ENCODE measurements around the gene KCNAB1.
"Not testable (repeated sequence)": the region's sequence is repeated elsewhere in the genome, so short reads cannot be mapped to it uniquely, and the experiment has no call there.

The KCNAB1 gene

GRCh38 chr3:156176629-156177210 lies 56.3 kb downstream of the KCNAB1 start:
- no peak for DNase-seq

GRCh38 chr3:156180077-156180476 lies 59.7 kb downstream of the KCNAB1 start:
- DNase-seq = no peak

- no peak for DNase-seq
These were observed 61.1 kb downstream of the KCNAB1 start for GRCh38 chr3:156181509-156181908.

GRCh38 chr3:156183396-156183795 lies 63.0 kb downstream of the KCNAB1 start:
- DNase-seq = no peak

GRCh38 chr3:156184156-156184555 lies 63.8 kb downstream of the KCNAB1 start:
- no peak for DNase-seq

GRCh38 chr3:156187146-156187769 lies 66.9 kb downstream of the KCNAB1 start:
- DNase-seq = no peak

- no peak for DNase-seq
These were observed 68.4 kb downstream of the KCNAB1 start for GRCh38 chr3:156188757-156189156.

GRCh38 chr3:156189927-156190326 lies 69.5 kb downstream of the KCNAB1 start:
- no peak for DNase-seq

GRCh38 chr3:156194945-156195344 lies 74.6 kb downstream of the KCNAB1 start:
- not testable (repeated sequence) for DNase-seq

- not testable (repeated sequence) for DNase-seq
These were observed 76.8 kb downstream of the KCNAB1 start for GRCh38 chr3:156197152-156197551.

GRCh38 chr3:156201411-156202405 lies 81.3 kb downstream of the KCNAB1 start:
- DNase-seq = no peak

- no peak for DNase-seq
These were observed 85.8 kb downstream of the KCNAB1 start for GRCh38 chr3:156206157-156206556.

- DNase-seq = peak in 1 of 5 experiments; percentile 1
These were observed 87.7 kb downstream of the KCNAB1 start for GRCh38 chr3:156207802-156208685.

GRCh38 chr3:156209631-156210335 lies 89.4 kb downstream of the KCNAB1 start:
- DNase-seq = no peak

GRCh38 chr3:156211583-156211982 lies 91.2 kb downstream of the KCNAB1 start:
- DNase-seq = no peak

- no peak for DNase-seq
These were observed 94.3 kb downstream of the KCNAB1 start for GRCh38 chr3:156214676-156215075.

- DNase-seq = no peak
These were observed 95.4 kb downstream of the KCNAB1 start for GRCh38 chr3:156215751-156216150.

- DNase-seq = no peak
These were observed 95.8 kb downstream of the KCNAB1 start for GRCh38 chr3:156216216-156216615.

- no peak for DNase-seq
These were observed 96.5 kb downstream of the KCNAB1 start for GRCh38 chr3:156216852-156217251.

GRCh38 chr3:156217674-156218352 lies 97.4 kb downstream of the KCNAB1 start:
- DNase-seq = no peak

GRCh38 chr3:156218353-156218744 lies 98.0 kb downstream of the KCNAB1 start:
- DNase-seq = no peak

Data from T-helper 2 cell (primary cell).